DOHH2 (cell line): ENCODE measurements around the gene RPS14.

ENCODE experiments used
- H3F3A ChIP-seq: fragments of 200-600 bp; sonication (generic), shearing (Covaris generic); 2 replicates; pipeline ENCODE4 v1.6.0; 2016; ENCODE audit warnings: antibody characterized with exemption, mild to moderate bottlenecking; ENCODE audit not compliant: control insufficient read depth, insufficient read depth
- H3K27ac ChIP-seq: fragments of 200-600 bp; sonication (generic); 2 replicates; pipeline ENCODE4 v1.5.1; 2014; ENCODE audit warnings: low read depth, mild to moderate bottlenecking, low read length, moderate library complexity
- H3K27me3 ChIP-seq: fragments of 200-600 bp; sonication (generic); 2 replicates; pipeline ENCODE4 v1.6.1; 2014; ENCODE audit warnings: mild to moderate bottlenecking, low read length, mixed read lengths; ENCODE audit not compliant: control insufficient read depth
- H3K36me3 ChIP-seq: fragments of 200-600 bp; sonication (generic); 2 replicates; pipeline ENCODE4 v1.6.1; 2014; ENCODE audit warnings: mild to moderate bottlenecking, low read length, moderate library complexity, mixed read lengths; ENCODE audit not compliant: control insufficient read depth
- H3K4me1 ChIP-seq: fragments of 200-600 bp; sonication (generic); 2 replicates; pipeline ENCODE4 v1.6.1; 2014; ENCODE audit warnings: mild to moderate bottlenecking, low read length, mixed read lengths; ENCODE audit not compliant: control insufficient read depth
- H3K4me2 ChIP-seq: fragments of 200-600 bp; sonication (generic); 2 replicates; pipeline ENCODE4 v1.6.0; 2014; ENCODE audit warnings: mild to moderate bottlenecking, low read length, moderate library complexity
- H3K4me3 ChIP-seq: fragments of 200-600 bp; sonication (generic); 2 replicates; pipeline ENCODE4 v1.5.1; 2014; ENCODE audit warnings: mild to moderate bottlenecking, low read length, mixed read lengths
- H3K79me2 ChIP-seq: fragments of 200-600 bp; sonication (generic); 2 replicates; pipeline ENCODE4 v1.6.1; 2014; ENCODE audit warnings: mild to moderate bottlenecking, low read length, mixed read lengths; ENCODE audit not compliant: control insufficient read depth
- H3K9me2 ChIP-seq: fragments of 200-600 bp; sonication (generic); replicated peaks from 2 replicates; pipeline ENCODE4 v1.6.1; 2014; ENCODE audit warnings: mild to moderate bottlenecking, low read length, mixed read lengths; ENCODE audit not compliant: control insufficient read depth
- H3K9me3 ChIP-seq: fragments of 200-600 bp; sonication (generic); 2 replicates; pipeline ENCODE4 v1.6.1; 2014; ENCODE audit warnings: antibody characterized with exemption, low read length, mixed read lengths; ENCODE audit not compliant: control insufficient read depth, insufficient read depth
- H4K20me1 ChIP-seq: fragments of 200-600 bp; sonication (generic); 2 replicates; pipeline ENCODE4 v1.6.0; 2014; ENCODE audit warnings: low read depth, mild to moderate bottlenecking, antibody characterized with exemption, low read length, moderate library complexity; ENCODE audit not compliant: control insufficient read depth, insufficient read depth
- CTCF ChIP-seq: fragments of 200-600 bp; sonication (generic); IDR thresholded peaks from one replicate; pipeline ENCODE4 v1.5.1; 2014; ENCODE audit warnings: antibody characterized with exemption, mild to moderate bottlenecking, low read depth, low read length; ENCODE audit not compliant: poor library complexity, severe bottlenecking
- EZH2phosphoT487 ChIP-seq: fragments of 200-600 bp; sonication (generic); IDR thresholded peaks from 2 replicates; pipeline ENCODE4 v1.6.1; 2017; ENCODE audit warnings: borderline replicate concordance, mild to moderate bottlenecking, antibody characterized with exemption, low read length, moderate library complexity, mixed read lengths

RPS14 gene

DNA sequence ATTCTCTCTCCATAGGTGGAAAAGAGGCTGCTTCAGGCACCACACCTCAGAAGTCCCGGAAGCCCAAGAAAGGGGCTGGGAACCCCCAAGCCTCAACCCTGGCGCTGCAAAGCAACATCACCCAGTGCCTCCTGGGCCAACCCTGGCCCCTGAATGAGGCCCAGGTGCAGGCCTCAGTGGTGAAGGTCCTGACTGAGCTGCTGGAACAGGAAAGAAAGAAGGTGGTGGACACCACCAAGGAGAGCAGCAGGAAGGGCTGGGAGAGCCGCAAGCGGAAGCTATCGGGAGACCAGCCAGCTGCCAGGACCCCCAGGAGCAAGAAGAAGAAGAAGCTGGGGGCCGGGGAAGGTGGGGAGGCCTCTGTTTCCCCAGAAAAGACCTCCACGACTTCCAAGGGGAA is 53.3 kb downstream of the RPS14 start:
- no peaks in the 10 kb centered on the region for H3K9me3 ChIP-seq
- TF ChIP-seq EZH2phosphoT487 (no peak), CTCF (no peak)
- H3F3A ChIP-seq, result peaks cover 36% of the 10 kb centered on the region
- H4K20me1 ChIP-seq, result peaks cover 5% of the 10 kb centered on the region; the same call in 1 of the 2 replicates
- peaks cover 94% of the 10 kb centered on the region for H3K36me3 ChIP-seq
- H3K9me2 ChIP-seq, result no peaks in the 10 kb centered on the region
- H3K79me2 ChIP-seq, result no peaks in the 10 kb centered on the region
- H3K4me2 ChIP-seq, result no peak overlapping the region
- no peaks in the 10 kb centered on the region for H3K27me3 ChIP-seq
- no peak overlapping the region for H3K4me3 ChIP-seq
- no peak overlapping the region for H3K27ac ChIP-seq
- H3K4me1 ChIP-seq, result peaks cover 23% of the 10 kb centered on the region

DNA sequence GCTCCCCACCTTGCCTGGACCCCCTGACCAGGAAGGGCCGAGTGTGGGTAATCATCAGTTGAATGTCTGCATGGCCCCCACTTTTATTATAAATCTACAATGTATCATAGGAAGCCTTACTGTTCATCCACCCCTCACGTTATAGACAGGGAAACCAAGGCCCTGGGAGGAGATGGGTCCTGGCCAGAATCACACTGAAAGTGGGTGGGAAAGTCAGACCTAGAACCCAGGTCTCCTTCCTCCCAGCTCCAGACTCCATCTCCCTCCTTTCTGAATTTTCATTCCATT is 53.9 kb downstream of the RPS14 start:
- Histone ChIP-seq H3K36me3 (peaks cover 94% of the 10 kb centered on the region), H3K79me2 (no peaks in the 10 kb centered on the region), H3F3A (peaks cover 30% of the 10 kb centered on the region), H3K27ac (no peak overlapping the region), H3K4me1 (peaks cover 21% of the 10 kb centered on the region), H3K9me2 (no peaks in the 10 kb centered on the region), H3K27me3 (no peaks in the 10 kb centered on the region), H3K4me2 (no peak overlapping the region), H3K4me3 (no peak overlapping the region), H4K20me1 (peaks cover 7% of the 10 kb centered on the region; the same call in 1 of the 2 replicates), H3K9me3 (no peaks in the 10 kb centered on the region)
- TF ChIP-seq EZH2phosphoT487, result no peak
- TF ChIP-seq CTCF, result no peak

DNA sequence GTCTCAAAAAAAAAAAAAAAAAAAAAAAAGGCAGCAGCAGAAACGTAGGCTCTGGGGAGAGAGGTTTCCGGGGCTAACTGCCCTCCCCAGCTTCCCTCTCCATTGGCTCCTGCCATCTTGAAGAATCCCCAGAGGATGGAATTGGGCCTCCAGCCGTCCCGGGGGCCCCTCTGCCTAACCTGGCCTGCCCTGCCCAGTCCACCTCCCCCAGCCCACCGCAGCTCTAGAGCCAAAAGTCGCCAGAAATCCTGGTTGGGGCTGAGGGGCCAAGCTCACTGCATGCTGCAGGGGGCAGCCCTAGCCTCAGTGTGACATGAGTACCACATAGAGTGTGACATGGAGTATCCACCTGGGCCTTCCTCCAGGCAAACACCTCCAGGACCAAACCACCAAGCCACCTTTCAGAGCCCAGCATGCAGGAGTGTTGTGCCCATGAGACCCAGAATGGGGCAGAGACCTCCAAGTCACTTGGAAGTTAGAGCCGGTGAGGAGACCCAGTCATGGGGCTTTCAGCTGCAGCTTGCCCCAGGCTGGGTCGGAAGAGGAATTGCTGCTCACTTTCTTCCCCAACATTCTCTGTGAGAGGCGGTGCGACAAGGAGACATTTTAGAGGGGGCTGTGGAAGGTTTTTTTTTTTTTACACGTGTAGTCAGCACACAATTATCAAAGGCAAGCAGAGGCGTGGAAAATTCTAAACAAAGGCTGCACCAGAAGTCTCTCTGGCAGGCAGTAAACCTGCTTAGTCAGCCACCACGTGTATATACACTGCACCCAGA is 54.4 kb downstream of the RPS14 start:
- Histone ChIP-seq H3K79me2 (no peaks in the 10 kb centered on the region), H3F3A (peaks cover 25% of the 10 kb centered on the region), H3K4me1 (peaks cover 18% of the 10 kb centered on the region), H3K9me3 (no peaks in the 10 kb centered on the region), H3K27ac (no peak overlapping the region), H3K36me3 (peaks cover 93% of the 10 kb centered on the region), H4K20me1 (peaks cover 7% of the 10 kb centered on the region; the same call in 1 of the 2 replicates), H3K4me2 (no peak overlapping the region), H3K9me2 (no peaks in the 10 kb centered on the region), H3K27me3 (no peaks in the 10 kb centered on the region), H3K4me3 (no peak overlapping the region)
- TF ChIP-seq CTCF (no peak), EZH2phosphoT487 (no peak)
